ENCODE measurements around the gene CACNA1S. TPM values are rescaled to one million over a fixed set of nuclear protein-coding genes. Genes with fewer than 3 reads are reported as not detected.
A peak's percentile ranks its signal among the peaks of the same experiment; 100 is the strongest.

The CACNA1S gene
- total RNA-seq, 2 experiments from 2014 or later = not detected

DNA sequence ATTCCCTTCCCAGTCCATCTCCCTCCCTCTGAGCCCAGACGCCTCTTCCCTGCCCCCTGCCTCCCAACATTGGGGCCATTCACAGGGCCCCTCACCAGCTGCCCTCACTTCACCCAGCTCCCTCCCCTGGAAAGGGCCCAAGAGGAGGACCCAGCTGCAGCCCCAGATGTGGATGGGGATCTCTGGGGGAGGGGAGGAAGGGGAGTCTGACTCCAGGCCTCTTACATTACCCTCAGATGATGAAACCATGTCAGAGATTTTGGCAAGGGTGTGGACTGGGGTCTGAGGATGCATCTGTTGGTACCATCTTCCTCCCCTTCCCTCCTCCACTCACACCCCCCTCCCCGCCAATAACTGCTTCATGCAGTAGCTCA lies 87.6 kb downstream of the CACNA1S start:
- peaks cover 26% of the 10 kb centered on the region; the same call in 1 of the 2 replicates for H3K79me2 ChIP-seq (ENCODE audit: insufficient read depth, low read depth, low read length)
- H3K27ac ChIP-seq (ENCODE audit: low read depth, low read length, poor library complexity, severe bottlenecking) = no peak overlapping the region
- no peaks in the 10 kb centered on the region for H3K9me3 ChIP-seq (ENCODE audit: low read length)
- no TSS peak for BruUV-seq (replicated peaks)
- no peaks in the 10 kb centered on the region for H4K20me1 ChIP-seq (ENCODE audit: insufficient read depth, low read length)
- H3K4me1 ChIP-seq (ENCODE audit: insufficient read depth, low read length, poor library complexity, severe bottlenecking) = peaks cover 73% of the 10 kb centered on the region
- no peak for DNase-seq (ENCODE audit: low spot score)
- intact Hi-C loops (cut with micrococcal nuclease; ENCODE audit: unreplicated experiment) = loop anchor here (5.0 to 10.0 kb wide), 3 partner anchors 357 to 483 kb away; partner anchors contain the start of genes CSRP1, DDX59 and KIF14
- CTCF ChIA-PET (ENCODE audit: unreplicated experiment) = interaction anchor here (0.6 to 1.9 kb wide), 4 partner anchors 17 to 354 kb away, joined by 3 to 9 read pairs (median 6); no protein-coding TSS in a partner anchor
- H3K4me2 ChIP-seq (ENCODE audit: low read length) = no peak overlapping the region; the same call in 1 of the 2 replicates
- no peak for TF ChIP-seq EZH2phosphoT487 (IDR thresholded peaks at IDR 0.05; ENCODE audit: borderline replicate concordance, low read depth, low read length)
- TF ChIP-seq, protein P1, sequence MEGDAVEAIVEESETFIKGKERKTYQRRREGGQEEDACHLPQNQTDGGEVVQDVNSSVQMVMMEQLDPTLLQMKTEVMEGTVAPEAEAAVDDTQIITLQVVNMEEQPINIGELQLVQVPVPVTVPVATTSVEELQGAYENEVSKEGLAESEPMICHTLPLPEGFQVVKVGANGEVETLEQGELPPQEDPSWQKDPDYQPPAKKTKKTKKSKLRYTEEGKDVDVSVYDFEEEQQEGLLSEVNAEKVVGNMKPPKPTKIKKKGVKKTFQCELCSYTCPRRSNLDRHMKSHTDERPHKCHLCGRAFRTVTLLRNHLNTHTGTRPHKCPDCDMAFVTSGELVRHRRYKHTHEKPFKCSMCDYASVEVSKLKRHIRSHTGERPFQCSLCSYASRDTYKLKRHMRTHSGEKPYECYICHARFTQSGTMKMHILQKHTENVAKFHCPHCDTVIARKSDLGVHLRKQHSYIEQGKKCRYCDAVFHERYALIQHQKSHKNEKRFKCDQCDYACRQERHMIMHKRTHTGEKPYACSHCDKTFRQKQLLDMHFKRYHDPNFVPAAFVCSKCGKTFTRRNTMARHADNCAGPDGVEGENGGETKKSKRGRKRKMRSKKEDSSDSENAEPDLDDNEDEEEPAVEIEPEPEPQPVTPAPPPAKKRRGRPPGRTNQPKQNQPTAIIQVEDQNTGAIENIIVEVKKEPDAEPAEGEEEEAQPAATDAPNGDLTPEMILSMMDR (conservative IDR thresholded peaks at IDR 0.05; ENCODE audit: low read length) = no peak
- no peaks in the 10 kb centered on the region for H3K9me2 ChIP-seq (ENCODE audit: insufficient read depth, low read length)
- POLR2A ChIA-PET = interaction anchor here (2.4 kb wide), 1 partner anchor 9 kb away, joined by 8 read pairs; no protein-coding TSS in a partner anchor
- no peak overlapping the region for H3K4me3 ChIP-seq (ENCODE audit: low read depth, low read length, poor library complexity, severe bottlenecking)
- no peak overlapping the region for H2AFZ ChIP-seq (ENCODE audit: low read length)
- no peaks in the 10 kb centered on the region for H3K36me3 ChIP-seq (ENCODE audit: insufficient read depth, low read length)

GRCh38 chr1:201023920-201024624 lies 88.2 kb downstream of the CACNA1S start:
- H3K4me3 ChIP-seq (ENCODE audit: low read depth, low read length, poor library complexity, severe bottlenecking) = peak overlapping the region; percentile 29
- H3K4me2 ChIP-seq (ENCODE audit: low read length) = peak overlapping the region; percentile 45
- no peaks in the 10 kb centered on the region for H3K9me3 ChIP-seq (ENCODE audit: low read length)
- no peaks in the 10 kb centered on the region for H4K20me1 ChIP-seq (ENCODE audit: insufficient read depth, low read length)
- CTCF ChIA-PET (ENCODE audit: unreplicated experiment) = interaction anchor here (0.6 to 1.9 kb wide), 3 partner anchors 17 to 354 kb away, joined by 3 to 8 read pairs (median 3); no protein-coding TSS in a partner anchor
- POLR2A ChIA-PET = interaction anchor here (2.4 kb wide), 1 partner anchor 8 kb away, joined by 8 read pairs; no protein-coding TSS in a partner anchor
- no peak overlapping the region for H2AFZ ChIP-seq (ENCODE audit: low read length)
- no peak for DNase-seq (ENCODE audit: low spot score)
- peaks cover 28% of the 10 kb centered on the region; the same call in 1 of the 2 replicates for H3K79me2 ChIP-seq (ENCODE audit: insufficient read depth, low read depth, low read length)
- no peak for TF ChIP-seq EZH2phosphoT487 (IDR thresholded peaks at IDR 0.05; ENCODE audit: borderline replicate concordance, low read depth, low read length)
- H3K9me2 ChIP-seq (ENCODE audit: insufficient read depth, low read length) = no peaks in the 10 kb centered on the region
- peaks cover 79% of the 10 kb centered on the region for H3K4me1 ChIP-seq (ENCODE audit: insufficient read depth, low read length, poor library complexity, severe bottlenecking)
- no peaks in the 10 kb centered on the region for H3K36me3 ChIP-seq (ENCODE audit: insufficient read depth, low read length)
- no peak overlapping the region for H3K27ac ChIP-seq (ENCODE audit: low read depth, low read length, poor library complexity, severe bottlenecking)
- intact Hi-C loops (cut with micrococcal nuclease; ENCODE audit: unreplicated experiment) = loop anchor here (5.0 to 10.0 kb wide), 3 partner anchors 357 to 483 kb away; partner anchors contain the start of genes CSRP1, DDX59 and KIF14
- no TSS peak for BruUV-seq (replicated peaks)

GRCh38 chr1:201023517-201023902 lies 88.7 kb downstream of the CACNA1S start, which contains the start of gene KIF21B:
TSS of gene KIF21B (minus strand) at chr1:201023714. CDS start at chr1:201023383, 331 bp downstream.
- POLR2A ChIA-PET = interaction anchor here (2.4 kb wide), 1 partner anchor 8 kb away, joined by 8 read pairs; no protein-coding TSS in a partner anchor
- no TSS peak for BruUV-seq (replicated peaks)

More at GRCh38 chr1:201023517-201023902, 88.7 kb downstream of the CACNA1S start, which contains the start of gene KIF21B:
- Histone ChIP-seq H3K79me2 (ENCODE audit: insufficient read depth, low read depth, low read length) (peaks cover 34% of the 10 kb centered on the region; the same call in 1 of the 2 replicates), H3K4me1 (ENCODE audit: insufficient read depth, low read length, poor library complexity, severe bottlenecking) (peaks cover 83% of the 10 kb centered on the region), H3K9me2 (ENCODE audit: insufficient read depth, low read length) (no peaks in the 10 kb centered on the region), H3K4me2 (ENCODE audit: low read length) (peak within 1 kb of the TSS; percentile 90), H4K20me1 (ENCODE audit: insufficient read depth, low read length) (no peaks in the 10 kb centered on the region), H3K9me3 (ENCODE audit: low read length) (no peaks in the 10 kb centered on the region), H3K27ac (ENCODE audit: low read depth, low read length, poor library complexity, severe bottlenecking) (peak within 1 kb of the TSS; percentile 97), H2AFZ (ENCODE audit: low read length) (peak within 1 kb of the TSS; percentile 62; the same call in 1 of the 2 replicates), H3K36me3 (ENCODE audit: insufficient read depth, low read length) (no peaks in the 10 kb centered on the region), H3K4me3 (ENCODE audit: low read depth, low read length, poor library complexity, severe bottlenecking) (peak within 1 kb of the TSS; percentile 80)
- peak; percentile 92 for DNase-seq (ENCODE audit: low spot score)
- CTCF ChIA-PET (ENCODE audit: unreplicated experiment) = interaction anchor here (0.7 to 1.5 kb wide), 2 partner anchors 15 to 50 kb away, joined by 12 read pairs; no protein-coding TSS in a partner anchor
- intact Hi-C loops (cut with micrococcal nuclease; ENCODE audit: unreplicated experiment) = loop anchor here (5.0 to 10.0 kb wide), 3 partner anchors 356 to 484 kb away; partner anchors contain the start of genes CSRP1, DDX59 and KIF14
- no peak for TF ChIP-seq EZH2phosphoT487 (IDR thresholded peaks at IDR 0.05; ENCODE audit: borderline replicate concordance, low read depth, low read length)
- TF ChIP-seq, protein P1 (conservative IDR thresholded peaks at IDR 0.05; ENCODE audit: low read length) = no peak
